CD4-positive, alpha-beta T cell (primary cell): ENCODE measurements around the gene KRTAP13-4. TPM values are rescaled to one million over a fixed set of nuclear protein-coding genes. Genes with fewer than 3 reads are reported as not detected.

Source experiments
- ATAC-seq: fragments of 200-7000 bp; cut with Tn5 transposase; one replicate; pipeline ENCODE4 v1.10.0; 2022; ENCODE audit warnings: mild to moderate bottlenecking; ENCODE audit not compliant: poor library complexity
- CTCF ChIA-PET: fragments of 350-600 bp; sonication (Branson Sonifier 250); formaldehyde crosslinking; loops from one replicate; lab custom pipeline; 2021; ENCODE audit warnings: antibody characterized with exemption, inconsistent platforms; lab: Charles Lee
- POLR2A ChIA-PET: fragments of 350-600 bp; sonication (Branson Sonifier 250); formaldehyde crosslinking; loops from one replicate; lab custom pipeline; 2021; ENCODE audit warnings: antibody characterized with exemption, inconsistent platforms; lab: Charles Lee
- DNase-seq, 14 experiments: peaks; one replicate each; pipeline ENCODE4 v3.0.0-alpha.2; 2013 to 2020; ENCODE audit warnings: mixed read lengths in 2 of 14
- H3K27ac ChIP-seq, 2 donors: one replicate each; pipeline versions ENCODE4 v1.5.1 to v1.7.0; 2013; ENCODE audit warnings: low read length in 2 of 2, low read depth in 1 of 2, mild to moderate bottlenecking in 1 of 2
- H3K27me3 ChIP-seq, 2 experiments: 1 replicate in 1 of 2; 2 replicates in 1 of 2; pipeline versions ENCODE4 v1.6.1 to v1.7.0; 2013; ENCODE audit warnings: low read length in 2 of 2, control low read depth in 1 of 2, mild to moderate bottlenecking in 1 of 2, moderate library complexity in 1 of 2; ENCODE audit not compliant: insufficient read depth in 2 of 2, control insufficient read depth in 1 of 2
- H3K36me3 ChIP-seq: one replicate; pipeline ENCODE4 v1.6.1; 2013; ENCODE audit warnings: low read length, control low read depth; ENCODE audit not compliant: insufficient read depth
- H3K4me1 ChIP-seq: one replicate; pipeline ENCODE4 v1.6.1; 2013; ENCODE audit warnings: low read length, control low read depth; ENCODE audit not compliant: insufficient read depth
- H3K4me3 ChIP-seq: one replicate; pipeline ENCODE4 v1.5.1; 2013; ENCODE audit warnings: mild to moderate bottlenecking, low read length, moderate library complexity
- H3K9me3 ChIP-seq, 2 experiments: 1 replicate in 1 of 2; 2 replicates in 1 of 2; pipeline versions ENCODE4 v1.6.1 to v1.7.0; 2013; ENCODE audit warnings: low read length in 2 of 2, mild to moderate bottlenecking in 2 of 2, control low read depth in 1 of 2, moderate library complexity in 1 of 2; ENCODE audit not compliant: control insufficient read depth in 1 of 2, insufficient read depth in 1 of 2
- H3K27ac Mint-ChIP-seq: one replicate; pipeline ENCODE4 v1.8.0; 2020; ENCODE audit warnings: mixed read lengths
- H3K27me3 Mint-ChIP-seq: one replicate; pipeline ENCODE4 v1.8.0; 2021; ENCODE audit warnings: mixed read lengths
- H3K36me3 Mint-ChIP-seq: one replicate; pipeline ENCODE4 v1.8.0; 2021; ENCODE audit warnings: low read depth, mixed read lengths
- H3K4me1 Mint-ChIP-seq: one replicate; pipeline ENCODE4 v1.8.0; 2021; ENCODE audit warnings: low read depth, mixed read lengths
- H3K4me3 Mint-ChIP-seq: one replicate; pipeline ENCODE4 v1.8.0; 2020; ENCODE audit warnings: mild to moderate bottlenecking, mixed read lengths
- H3K9me3 Mint-ChIP-seq: one replicate; pipeline ENCODE4 v1.8.0; 2020; ENCODE audit warnings: mixed read lengths
- CTCF ChIP-seq: fragments of 200-600 bp; IDR thresholded peaks from one replicate; pipeline ENCODE4 v1.8.0; 2022; ENCODE audit warnings: antibody characterized with exemption, mild to moderate bottlenecking
- intact Hi-C, 2 experiments: fragments of 100-400 bp; cut with DNase I in 1 of 2; cut with micrococcal nuclease in 1 of 2; formaldehyde crosslinking; loops; one replicate each; pipeline versions ENCODE4 v1.15.1 to v1.9.0; 2023 to 2025; cut with DNase I, micrococcal nuclease
- total RNA-seq, 174 experiments: library from RNA in 2 of 174; stranded (reverse) in 2 of 174; gene quantifications; one replicate each; pipeline ENCODE4 v1.2.3 and lab custom pipeline; 2021 to 2026

Gene KRTAP13-4
- total RNA-seq, 2 experiments from 2014 or later = not detected

GRCh38 chr21:30395731-30396130, 34.3 kb upstream of the KRTAP13-4 start, which contains the start of gene KRTAP13-1:
Gene KRTAP13-1, plus strand, starts transcription at chr21:30396031. Its CDS starts 56 bp downstream, at chr21:30396087.
- intact Hi-C loops = no loop called here
- peaks cover 16% of the 10 kb centered on the region for H3K27me3 Mint-ChIP-seq
- H3K27ac ChIP-seq = no peak within 1 kb of the TSS
- H3K4me3 ChIP-seq = no peak within 1 kb of the TSS
- ChIA-PET POLR2A (no interaction called here), CTCF (no interaction called here)
- no peak for ATAC-seq
- H3K4me3 Mint-ChIP-seq = no peak within 1 kb of the TSS
- no peak for DNase-seq
- peaks cover 0 to 4% of the 10 kb centered on the region in 2 experiments for H3K9me3 ChIP-seq
- no peaks in the 10 kb centered on the region for H3K4me1 ChIP-seq
- H3K27me3 ChIP-seq = no peaks in the 10 kb centered on the region
- H3K36me3 Mint-ChIP-seq = no peaks in the 10 kb centered on the region
- no peaks in the 10 kb centered on the region for H3K4me1 Mint-ChIP-seq
- no peaks in the 10 kb centered on the region for H3K36me3 ChIP-seq
- no peak within 1 kb of the TSS for H3K27ac Mint-ChIP-seq
- TF ChIP-seq CTCF = no peak
- H3K9me3 Mint-ChIP-seq = no peaks in the 10 kb centered on the region

DNA sequence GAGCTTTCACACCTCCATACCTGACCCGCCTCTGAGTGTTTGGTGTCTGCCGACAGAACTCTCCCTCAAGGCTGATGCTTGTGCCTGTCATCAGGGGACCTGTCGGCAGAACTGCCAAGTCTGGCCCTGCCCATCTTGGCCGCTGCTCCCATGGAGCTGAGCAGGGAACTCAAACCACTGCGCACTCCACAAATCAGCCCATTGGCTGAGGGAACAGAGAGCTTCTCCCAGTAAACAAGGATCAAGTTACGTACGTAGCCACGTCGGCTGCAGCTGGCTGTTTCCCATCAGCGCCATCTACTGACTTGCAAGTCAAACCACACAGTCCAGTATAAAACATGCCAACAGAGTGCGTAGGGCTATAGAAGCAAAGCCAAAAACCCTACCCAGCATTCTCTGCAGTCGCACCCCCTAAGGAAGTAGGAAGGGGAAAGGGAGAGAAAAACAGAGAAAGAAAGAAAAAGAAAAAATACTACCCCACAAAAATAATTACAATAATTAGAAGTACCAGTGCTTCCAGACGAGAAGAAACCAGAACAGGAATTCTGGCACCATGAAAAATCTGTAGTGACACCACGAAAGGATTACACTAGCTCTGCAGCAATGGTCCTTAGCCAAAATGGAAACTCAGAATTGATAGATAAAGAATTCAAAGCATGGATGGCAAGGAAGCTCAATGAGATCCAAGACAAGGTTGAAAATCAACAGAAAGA, 21.1 kb upstream of the KRTAP13-4 start:
- H3K4me1 Mint-ChIP-seq = no peaks in the 10 kb centered on the region
- POLR2A ChIA-PET = interaction anchor here (0.6 kb wide), 1 partner anchor 562 kb away, joined by 4 read pairs; no protein-coding TSS in a partner anchor
- peaks cover 6 to 8% of the 10 kb centered on the region in 2 experiments for H3K9me3 ChIP-seq
- peaks cover 17% of the 10 kb centered on the region for H3K27me3 Mint-ChIP-seq
- no peak overlapping the region for H3K4me3 ChIP-seq
- DNase-seq = peak in 2 of 14 experiments; percentile 1 to 5
- no peaks in the 10 kb centered on the region for H3K36me3 Mint-ChIP-seq
- peaks cover 0 to 6% of the 10 kb centered on the region in 2 experiments for H3K27me3 ChIP-seq
- H3K36me3 ChIP-seq = no peaks in the 10 kb centered on the region
- intact Hi-C loops = no loop called here
- no peak overlapping the region for H3K4me3 Mint-ChIP-seq
- H3K27ac ChIP-seq = no peak overlapping the region
- ATAC-seq = no peak
- CTCF ChIA-PET = no interaction called here
- H3K4me1 ChIP-seq = no peaks in the 10 kb centered on the region
- no peak overlapping the region for H3K27ac Mint-ChIP-seq
- peaks cover 2% of the 10 kb centered on the region for H3K9me3 Mint-ChIP-seq
- no peak for TF ChIP-seq CTCF

GRCh38 chr21:30415993-30416392, 14.0 kb upstream of the KRTAP13-4 start:
- Mint-ChIP-seq H3K4me1 (no peaks in the 10 kb centered on the region), H3K4me3 (no peak overlapping the region), H3K27me3 (peaks cover 6% of the 10 kb centered on the region), H3K27ac (no peak overlapping the region), H3K36me3 (no peaks in the 10 kb centered on the region), H3K9me3 (peaks cover 5% of the 10 kb centered on the region)
- no peak overlapping the region for H3K27ac ChIP-seq
- DNase-seq = no peak
- intact Hi-C loops = no loop called here
- ChIA-PET CTCF (no interaction called here), POLR2A (no interaction called here)
- no peak for TF ChIP-seq CTCF
- no peak overlapping the region for H3K4me3 ChIP-seq
- H3K36me3 ChIP-seq = no peaks in the 10 kb centered on the region
- peaks cover 0 to 3% of the 10 kb centered on the region in 2 experiments for H3K9me3 ChIP-seq
- no peak for ATAC-seq
- no peaks in the 10 kb centered on the region for H3K4me1 ChIP-seq
- no peaks in the 10 kb centered on the region for H3K27me3 ChIP-seq
